Activated CD4-positive, alpha-beta T cell treated with anti-CD3 and anti-CD28 coated beads, Interleukin-2, amount 50 U/mL, for 1 hour (primary cell): ENCODE data around the gene HDGFL2.

Source experiments
- DNase-seq: peaks from one replicate; pipeline ENCODE4 v3.0.0-alpha.2; 2020

Gene HDGFL2

DNA sequence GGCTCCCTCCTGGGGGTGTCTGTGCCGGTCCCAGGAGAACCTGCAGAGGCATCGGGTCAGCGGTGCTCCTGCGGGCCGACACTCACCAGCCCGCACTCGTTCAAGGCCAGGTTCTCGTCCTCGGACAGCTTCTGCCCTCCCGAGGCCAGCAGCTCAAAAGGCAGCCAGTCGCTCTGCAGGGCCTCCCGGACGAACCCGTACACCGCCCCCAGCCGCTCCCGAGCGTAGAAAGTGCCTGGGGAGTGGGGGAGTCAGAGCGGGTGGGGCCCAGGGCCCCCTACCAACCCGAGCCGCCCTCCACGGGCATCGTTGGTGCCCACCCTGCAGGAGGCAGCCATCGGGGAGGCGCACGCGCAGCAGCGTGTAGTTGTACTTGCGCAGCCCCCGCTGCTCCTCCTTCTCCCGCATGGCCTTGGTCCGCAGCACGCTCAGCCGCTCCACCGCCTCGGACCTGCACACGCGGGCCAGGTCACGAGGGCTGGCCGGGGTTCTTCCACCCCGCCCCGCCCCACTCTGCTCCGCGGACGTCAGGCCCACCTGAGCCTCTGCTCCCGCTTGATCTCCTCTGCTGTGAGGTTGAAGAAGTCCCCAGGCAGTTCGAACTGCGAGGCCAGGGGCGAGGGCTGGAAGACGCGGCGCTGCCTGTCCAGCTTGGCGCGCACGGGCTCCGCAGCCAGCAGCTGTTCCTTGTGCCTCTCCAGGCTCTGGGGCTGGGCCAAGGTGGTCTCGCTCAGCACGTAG is 26.0 kb upstream of the HDGFL2 start:
- DNase-seq: no peak

DNA sequence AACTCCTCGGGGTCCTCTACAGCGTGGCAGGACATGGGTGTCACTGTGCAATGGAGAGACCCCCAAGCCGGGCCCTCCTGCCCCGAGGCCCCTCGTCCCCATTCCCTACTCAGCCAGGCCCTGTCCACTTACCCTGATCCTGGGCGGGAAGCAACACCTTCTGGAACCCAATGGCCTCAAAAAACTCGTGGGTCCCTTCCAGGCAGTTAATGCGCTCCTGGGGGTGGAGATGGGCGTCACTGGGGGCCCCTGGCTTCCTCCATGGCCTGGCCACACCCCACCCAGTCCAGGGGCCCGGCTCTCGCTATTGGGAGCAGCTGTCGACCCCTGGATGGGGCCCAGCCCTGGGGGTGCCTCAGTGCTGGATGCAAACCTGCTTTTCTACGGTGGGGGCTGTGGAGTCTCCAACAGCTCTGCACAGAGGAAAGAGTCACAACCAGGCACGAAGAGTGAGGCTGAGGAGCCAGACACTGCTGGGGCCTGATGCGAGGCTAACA is 25.3 kb upstream of the HDGFL2 start:
- no peak for DNase-seq

DNA sequence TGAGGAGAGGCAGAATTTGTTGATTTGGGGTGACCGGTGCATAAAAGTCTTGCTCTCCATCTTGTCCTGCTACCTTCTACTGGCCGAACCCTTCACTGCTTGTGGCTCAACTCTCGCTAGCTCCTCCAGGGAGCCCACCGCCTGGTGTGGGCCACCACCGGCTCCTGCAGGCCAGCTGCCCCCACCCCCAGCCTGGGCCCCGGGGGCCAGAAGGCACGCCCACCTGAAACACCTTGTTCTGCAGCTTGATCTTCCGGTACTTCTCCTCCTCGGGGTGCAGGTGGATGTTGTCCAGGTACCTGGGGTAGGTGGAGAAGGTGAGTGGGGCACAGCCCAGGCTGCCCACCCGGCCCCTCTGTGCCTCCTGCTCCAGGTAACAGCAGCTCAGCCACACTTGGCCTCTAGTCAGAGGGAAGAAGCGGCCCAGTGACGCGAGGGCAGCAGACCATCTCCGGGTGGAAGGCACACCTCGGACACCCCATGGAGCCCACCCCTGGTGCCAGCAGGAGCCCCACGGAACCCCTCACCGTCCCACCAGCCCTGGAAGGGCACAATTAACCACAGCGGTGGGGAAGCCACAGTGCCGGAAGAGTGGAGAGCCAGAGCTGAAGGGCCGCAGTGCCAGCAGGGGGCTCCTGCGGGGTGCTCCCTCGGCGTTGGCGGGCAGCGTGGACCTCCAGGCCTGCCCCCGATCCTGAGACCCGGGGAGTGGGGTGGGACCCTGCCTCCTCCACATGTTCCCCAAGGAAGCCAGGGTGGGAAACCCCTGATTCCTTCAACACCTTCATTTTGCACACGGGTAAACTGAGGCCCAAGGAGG is 24.6 kb upstream of the HDGFL2 start:
- no peak for DNase-seq

DNA sequence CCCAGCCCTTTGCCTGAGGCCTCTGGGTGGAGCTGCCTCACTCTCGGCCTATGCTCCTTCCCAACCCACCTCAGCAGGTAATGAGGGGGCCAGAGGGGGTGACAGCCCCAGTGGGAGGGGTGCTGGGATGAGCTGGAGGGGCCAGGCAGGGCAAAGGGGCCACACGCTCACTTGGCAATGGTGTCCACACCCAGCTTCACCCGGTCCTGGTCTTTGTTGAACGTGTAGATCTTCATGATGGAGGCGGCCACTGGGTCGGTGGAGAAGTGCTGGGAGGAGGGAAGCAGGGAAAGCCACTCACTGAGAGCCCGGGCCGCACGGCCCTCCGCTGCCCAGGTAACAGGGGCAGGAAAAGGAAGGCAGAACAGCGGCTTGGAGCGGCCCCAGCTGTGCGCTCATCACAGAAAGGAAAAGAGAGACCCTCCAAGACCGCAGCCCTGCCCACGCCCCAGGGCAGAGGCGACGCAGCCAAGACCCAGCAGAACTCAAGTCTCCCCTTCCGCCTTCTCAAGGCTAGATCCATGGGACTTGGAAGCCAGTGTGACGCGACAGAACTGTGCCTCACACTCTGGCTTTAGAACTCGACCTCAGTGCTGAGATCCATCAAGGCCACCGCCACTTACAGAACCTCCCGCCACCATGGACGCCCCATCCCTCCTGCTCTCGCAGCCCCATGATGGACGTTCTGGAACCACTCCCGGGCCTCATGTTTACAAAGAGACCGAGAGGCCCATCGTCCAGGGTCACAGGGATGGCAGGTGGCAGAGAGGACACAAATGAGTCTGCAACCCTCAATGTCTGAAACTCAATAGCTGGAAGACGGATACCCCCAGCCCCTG is 23.7 kb upstream of the HDGFL2 start:
- no peak for DNase-seq

DNA sequence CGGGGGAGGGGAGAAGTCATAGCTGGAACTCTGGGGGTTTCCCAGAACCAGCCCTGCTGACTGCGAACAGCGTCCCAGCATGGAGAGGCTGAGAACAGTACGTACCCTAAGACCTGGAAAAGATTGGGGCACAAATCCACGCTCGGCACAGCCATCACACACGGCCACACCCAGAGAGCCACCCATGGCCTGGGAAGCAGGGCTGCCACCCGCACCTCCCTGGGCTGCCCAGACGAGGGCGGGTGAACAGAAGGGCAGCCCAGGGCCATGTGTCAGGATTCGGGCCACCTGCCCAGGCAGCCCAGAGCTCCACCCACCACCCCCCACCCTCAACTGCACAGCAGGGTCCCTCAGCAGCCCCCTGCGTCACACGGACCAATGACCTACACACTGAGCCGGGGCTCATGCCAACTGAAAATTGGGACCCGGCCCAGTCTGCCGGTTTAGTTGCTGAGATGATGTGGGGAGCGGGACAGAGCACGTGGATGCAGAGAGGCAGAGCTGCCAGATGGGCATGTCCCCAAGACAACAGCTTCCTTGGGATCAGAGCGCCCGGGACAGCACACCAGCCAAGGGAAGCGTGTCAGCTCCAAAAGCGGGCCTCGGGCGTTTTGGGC is 23.0 kb upstream of the HDGFL2 start:
- no peak for DNase-seq

DNA sequence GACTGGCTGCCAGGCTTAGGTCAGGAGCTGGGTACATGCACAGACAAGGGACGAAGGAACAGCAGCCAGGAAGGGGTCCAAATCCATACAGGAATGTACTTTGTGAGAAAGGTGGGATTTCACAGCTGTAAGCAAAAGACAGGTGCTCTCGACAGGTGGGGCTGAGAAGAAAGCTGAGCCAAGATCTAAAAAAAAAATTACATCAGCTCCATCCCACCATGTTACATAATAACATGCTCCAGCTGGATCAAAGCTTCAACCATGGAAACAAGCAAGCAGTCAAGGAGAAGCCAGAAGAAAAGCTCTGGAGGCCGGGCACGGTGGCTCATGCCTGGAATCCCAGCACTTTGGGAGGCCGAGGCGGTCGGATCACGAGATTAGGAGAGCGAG is 22.5 kb upstream of the HDGFL2 start:
- no peak for DNase-seq

DNA sequence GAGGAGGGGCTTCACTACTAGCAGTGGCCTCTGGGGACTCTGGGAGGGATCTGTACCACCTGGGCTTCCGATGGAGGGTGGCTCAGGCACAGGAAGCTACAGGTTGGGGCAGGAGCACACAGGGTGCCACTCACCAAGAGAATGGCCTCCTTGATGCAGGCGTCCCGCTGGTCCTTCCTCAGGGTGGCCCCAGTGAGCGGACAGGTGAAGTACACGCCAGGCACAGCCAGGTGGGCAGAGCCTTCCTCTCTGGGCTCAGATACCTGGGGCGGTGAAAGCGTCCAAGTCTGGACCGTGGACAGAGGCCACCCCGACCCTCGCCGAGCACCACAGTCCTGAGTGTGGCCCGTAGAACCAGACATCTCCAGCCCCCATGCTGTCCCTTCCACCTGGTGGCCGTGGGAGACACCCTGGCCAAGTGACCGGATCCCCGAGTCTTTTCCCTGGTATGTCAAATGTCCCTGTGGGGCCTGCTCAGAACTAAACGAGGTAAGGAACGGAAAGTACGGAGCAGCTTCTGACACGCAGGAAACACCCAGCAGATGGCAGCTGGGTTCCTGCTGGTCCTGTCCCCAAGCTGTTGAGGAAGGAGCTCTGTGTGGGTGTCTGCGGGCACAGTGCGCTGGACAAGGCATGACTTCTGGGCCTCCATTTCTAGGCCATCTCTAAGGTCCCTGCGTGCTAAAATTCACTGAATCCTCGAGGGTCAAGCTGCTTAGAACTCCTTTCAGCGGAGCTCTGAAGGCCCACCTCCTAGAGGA is 19.7 kb upstream of the HDGFL2 start:
- DNase-seq: no peak

DNA sequence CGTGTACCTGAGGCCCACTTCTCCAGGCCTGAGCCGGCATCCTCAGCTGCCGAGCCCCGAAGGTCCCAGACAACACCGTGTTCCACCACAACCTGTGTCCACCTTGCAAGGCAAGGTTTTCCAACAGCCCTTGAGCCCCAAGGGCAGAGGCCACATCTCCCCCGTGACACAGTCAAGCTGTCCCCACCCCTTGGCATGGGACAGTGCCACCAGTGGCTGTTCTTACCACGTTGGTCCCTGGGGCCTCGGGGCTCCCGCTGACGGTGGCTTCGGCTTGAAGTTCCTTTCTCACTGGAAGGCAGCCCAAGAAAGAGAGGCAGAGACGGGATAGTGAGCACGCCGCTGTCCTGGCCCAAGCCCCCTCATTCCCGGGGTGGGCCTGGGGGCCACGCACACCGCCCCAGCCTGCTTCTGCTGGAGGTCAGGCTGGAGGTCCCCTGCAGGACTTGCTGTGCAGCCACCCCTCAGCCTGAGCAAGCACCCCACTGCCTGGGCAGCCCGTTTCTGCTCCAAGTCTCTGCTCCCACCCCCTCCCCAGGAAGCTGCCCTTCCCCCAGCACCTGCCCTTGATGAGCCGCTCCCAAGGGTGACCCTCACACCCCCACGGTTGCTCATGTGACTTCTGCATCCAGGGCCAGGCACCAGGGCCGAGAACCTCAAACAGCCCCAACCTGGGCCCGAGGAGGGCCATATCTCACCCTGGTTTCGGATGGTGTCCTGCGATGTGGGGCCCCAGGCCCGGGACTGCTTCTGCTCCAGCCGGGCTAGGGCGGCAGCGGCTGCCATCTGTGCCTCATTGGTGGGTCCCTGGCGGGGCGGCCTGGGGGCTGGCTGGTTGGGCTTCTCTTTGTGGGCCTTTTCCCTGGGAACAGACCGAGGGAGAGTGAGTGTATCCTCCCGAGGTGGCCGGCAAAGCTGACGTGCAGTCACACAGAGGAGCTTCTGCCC is 18.6 kb upstream of the HDGFL2 start:
- DNase-seq: no peak

DNA sequence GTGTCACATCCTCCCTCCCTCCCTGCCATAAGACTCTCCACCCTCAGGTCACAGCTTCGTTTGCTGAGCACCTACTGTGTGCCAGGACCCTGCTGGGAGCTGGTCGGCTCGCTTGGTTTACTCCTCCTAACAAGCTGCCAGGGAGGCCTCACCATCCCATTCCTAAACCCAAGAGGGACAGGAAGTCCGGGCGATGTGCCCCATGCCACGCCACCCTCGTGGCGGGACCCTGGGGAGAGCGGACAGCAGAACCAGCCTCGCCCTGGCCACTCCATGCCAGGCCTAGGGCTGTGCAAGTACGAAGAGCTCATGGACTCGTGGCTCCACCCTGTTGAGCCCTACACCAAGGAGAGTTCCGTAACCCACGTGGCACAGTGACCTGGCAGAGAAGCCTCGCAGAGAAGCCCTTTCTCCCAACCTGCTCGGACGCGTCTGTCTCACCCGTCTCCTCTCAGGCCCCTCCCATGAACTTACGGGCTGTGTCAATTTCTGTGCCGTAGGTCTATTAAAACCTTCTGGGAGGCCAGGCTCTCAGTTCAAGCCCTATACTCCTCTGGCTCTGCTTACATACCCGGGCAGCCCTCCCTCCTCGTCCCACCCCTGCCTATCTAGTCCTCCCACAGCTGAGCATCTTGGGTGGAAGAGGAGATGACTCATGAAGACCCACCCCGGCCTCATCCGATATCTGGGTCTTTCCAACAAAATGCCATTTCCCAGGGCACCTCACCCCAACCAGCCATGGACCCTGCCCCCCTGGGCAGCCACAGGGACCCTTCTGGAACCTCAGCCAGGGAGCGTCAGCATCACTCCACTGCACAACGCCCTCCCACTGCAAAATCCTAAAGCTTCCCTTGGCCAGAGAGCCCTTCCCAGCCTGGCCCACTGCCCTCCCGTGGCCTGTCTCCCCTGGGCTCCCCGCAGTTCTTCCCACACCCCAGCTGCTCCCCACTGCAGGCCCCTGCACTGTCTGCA is 17.1 kb upstream of the HDGFL2 start:
- DNase-seq: no peak

DNA sequence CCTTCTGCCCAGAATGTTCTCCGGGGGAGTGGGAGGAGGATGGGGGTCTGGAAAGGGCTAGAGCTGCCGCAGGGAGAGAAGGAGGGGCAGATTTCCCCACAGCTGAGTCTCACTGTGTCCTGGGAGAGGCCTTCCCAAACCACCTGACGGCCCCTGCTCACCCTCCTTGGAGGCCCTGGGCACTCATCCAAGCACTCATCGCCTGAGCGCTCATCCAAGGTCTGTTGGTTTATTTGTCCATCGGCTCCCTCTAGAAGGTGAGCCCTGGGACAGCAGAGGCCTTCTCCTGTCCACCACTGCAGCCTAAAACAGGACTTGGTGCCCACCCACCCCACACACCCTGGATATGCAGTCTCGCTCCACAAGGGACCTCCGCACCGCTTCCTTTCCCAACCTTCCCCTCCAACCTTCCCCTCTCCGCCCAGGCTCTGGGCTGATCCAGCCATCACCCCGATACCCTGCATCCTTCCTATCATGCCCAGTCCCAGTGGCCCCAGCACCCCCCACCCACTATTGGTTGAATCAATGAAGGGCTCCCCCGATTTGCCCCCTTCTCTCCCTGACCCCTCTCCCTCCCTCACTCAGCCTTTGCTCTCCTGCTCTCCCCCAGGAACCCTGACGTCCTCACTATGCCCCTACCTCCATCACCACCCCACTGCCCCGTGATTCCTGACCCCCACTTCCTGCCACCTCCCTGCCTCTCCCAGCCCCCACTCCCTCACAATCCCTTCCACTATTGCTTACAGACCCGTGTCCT is 16.2 kb upstream of the HDGFL2 start:
- no peak for DNase-seq

DNA sequence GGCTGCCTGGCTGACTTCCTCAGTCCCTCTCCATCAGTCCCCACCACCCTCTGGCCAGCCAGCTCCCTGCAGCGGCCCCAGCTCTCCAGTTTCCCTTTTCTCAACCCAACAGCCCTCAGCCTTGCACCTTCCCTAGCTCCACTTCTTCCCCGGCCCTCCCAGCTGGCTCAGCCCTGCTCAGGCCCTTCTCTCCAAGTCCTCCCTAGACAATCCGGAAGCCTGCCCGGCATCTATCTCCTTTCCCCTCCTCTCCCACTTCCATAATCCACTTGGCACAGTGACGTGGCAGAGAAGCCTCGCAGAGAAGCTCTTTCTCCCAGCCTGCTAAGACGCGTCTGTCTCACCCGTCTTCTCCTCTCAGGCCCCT is 15.6 kb upstream of the HDGFL2 start:
- DNase-seq: no peak

DNA sequence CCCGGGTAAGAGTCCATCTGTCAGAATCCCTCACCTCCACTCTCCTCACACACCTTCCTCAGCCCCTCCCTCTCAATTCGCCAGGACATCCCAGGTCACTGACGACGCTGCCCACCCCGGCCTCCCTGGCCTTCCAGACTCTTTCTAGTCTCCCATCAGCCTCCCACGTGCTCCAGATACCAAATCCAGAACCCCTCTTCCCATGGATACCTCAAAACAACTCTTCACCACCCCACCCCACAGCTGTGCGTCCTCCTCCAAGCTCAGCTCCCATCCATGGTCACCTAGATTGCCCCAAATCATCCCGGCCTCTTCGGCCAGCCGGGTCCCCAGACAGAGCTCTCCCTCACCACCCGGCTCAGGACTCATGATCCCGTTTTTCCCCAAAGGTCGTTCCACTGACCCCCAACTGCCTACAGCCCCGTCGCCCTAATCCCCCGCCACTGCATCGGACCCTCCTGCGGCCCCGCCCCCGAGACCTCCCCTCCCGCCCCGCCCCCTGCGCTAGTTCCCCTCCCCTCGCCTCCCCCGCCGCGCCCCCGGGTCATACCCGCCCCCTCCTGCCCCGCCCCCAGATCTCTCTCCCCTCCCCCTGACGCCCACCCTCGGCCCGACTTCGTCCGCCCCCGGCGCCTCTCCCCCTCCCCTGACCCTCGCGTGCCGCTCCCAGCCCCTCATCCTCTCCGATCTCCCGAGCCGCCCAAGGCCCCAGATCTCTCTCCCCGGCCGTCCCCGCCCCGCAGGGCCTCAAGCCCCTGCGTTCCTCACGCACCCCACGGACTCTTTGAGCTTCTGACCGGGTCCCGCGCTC is 15.0 kb upstream of the HDGFL2 start:
- peak; percentile 51 for DNase-seq

DNA sequence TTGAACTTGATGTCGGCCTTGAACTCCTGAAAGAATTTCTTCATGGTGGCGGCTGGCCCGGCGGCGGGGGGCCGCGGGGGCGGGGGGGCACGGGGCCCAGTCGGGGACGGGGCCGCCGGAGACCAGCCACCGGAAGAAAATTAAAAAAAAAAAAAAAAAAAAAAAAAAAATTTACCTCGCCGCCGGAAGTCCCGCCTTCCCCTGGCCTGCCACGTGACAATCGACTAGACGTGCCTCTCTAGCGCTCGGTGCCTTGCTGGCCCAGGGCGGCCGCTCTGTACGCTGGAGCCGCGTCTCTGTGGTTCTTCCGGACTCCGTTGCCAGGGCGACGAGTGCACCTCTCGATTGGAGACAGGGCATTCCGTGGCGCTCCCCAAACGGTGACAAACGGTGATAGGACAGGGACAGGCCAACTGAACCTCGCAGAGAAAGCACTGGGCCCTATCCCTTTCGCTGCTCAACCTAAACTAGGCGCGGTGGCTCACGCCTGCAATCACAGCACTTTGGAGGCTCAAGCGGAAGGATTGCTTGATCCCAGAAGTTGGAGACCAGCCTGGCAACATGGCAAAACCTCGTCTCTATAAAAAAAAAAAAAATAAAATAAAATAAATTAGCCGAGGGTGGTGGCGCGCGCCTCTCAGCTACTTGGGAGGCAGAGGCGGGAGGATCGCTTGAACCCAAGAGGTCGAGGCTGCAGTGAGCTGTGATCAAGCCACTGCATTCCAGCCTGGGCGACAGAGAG is 14.3 kb upstream of the HDGFL2 start, which contains the start of gene UBXN6:
Gene UBXN6, minus strand, starts transcription at position 141 of the 742 bp plus-strand sequence. Its CDS starts 97 bp downstream, at position 44.
- peak; percentile 98 for DNase-seq

DNA sequence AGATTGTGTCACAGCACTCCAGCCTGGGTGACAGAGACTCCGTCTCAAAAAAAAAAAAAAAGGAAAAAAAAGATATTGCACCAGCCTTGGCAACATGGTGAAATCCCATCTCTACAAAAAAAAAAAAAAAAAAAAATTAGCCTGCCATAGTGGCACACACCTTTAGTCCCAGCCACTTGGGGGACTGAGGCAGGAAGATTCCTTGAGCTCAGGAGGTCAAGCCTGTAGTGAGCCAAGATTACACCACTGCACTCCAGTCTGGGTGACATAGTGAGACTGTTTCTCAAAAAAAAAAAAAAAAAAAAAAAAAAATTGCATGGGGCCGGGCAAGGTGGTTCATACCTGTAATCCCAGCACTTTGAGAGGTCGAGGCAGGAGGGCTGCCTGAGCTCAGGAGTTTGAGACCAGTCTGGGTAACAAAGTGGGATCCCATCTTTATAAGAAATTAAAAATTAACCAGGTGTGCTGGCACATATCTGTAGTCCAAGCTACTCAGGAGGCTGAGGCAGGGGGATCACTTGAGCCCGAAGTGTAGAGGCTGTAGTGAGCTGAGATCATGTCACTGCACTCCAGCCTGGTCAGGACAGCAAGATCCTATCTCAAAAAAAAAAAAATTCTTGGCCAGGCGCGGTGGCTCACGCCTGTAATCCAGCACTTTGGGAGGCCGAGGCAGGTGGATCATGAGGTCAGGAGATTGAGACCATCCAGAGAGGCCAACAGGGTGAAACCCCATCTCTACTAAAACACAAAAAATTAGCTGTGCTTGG is 7.1 kb upstream of the HDGFL2 start:
- DNase-seq: no peak

DNA sequence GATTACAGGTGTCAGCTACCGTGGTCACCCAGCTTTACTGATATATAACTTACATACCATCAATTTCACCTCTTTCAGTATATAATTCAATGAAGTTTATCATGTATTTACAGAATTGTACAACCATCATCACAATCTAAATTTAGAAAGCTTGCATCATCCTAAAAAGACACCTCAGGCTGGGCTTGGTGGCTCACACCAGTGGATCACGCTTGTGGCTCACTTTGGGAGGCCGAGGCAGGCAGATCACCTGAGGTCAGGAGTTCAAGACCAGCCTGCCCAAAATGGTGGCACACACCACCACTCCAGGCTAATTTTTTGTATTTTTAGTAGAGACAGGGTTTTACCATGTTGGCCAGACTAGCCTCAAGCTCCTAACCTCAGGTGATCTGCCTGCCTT is 4.3 kb upstream of the HDGFL2 start:
- no peak for DNase-seq
